T-helper 1 cell (primary cell): Measurements from ENCODE around the gene GLIS2.
"Not testable (repeated sequence)": the region's sequence is repeated elsewhere in the genome, so short reads cannot be mapped to it uniquely, and the experiment has no call there.

Source experiments
- DNase-seq, 5 donors: peaks; one replicate each; pipeline ENCODE4 v3.0.0-alpha.2; 2012 to 2020

GLIS2 gene

GRCh38 chr16:4321286-4322120, 5.6 kb downstream of the GLIS2 start:
- DNase-seq, result no peak

GRCh38 chr16:4322121-4323052, 6.5 kb downstream of the GLIS2 start:
- DNase-seq, result no peak

GRCh38 chr16:4323071-4323844, 7.4 kb downstream of the GLIS2 start:
- no peak for DNase-seq

- no peak for DNase-seq
Observed at GRCh38 chr16:4323845-4324488, 8.1 kb downstream of the GLIS2 start.

DNA sequence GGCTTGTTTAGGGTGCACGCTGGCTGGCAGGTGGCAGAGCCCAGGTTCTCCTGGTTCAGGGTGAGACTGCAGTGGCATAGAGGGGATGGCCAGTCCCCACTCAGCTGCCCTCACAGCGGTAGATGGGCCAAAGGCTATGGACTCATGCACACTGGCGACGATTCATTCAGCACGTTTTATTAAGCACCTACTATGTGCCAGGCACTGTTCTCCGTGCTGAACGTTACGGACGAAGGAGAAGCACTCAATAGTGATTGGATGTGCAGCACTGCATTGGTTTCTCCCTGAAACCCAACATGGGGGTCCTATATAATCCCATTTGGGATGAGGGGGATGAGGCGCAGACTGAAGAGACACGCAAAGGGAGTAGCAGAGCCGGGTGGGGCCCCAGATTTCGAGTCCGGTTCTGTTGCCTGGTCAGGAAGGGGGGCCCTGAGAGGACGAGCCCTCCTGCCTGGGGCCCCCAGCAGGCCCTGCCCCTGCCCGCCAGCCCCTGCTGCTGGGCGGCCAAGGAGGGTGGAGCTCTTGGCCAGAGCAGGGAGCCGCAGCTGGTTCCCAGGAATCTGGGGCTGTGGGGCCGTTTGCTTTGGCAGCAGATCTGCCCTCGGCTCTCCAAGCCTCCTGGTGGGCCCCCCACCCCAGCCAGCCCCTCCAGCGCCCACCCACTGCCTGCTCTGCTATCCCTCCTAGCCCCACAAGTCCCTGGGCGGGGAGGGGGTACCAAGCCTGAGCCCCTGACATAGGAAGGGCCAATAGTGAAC, 8.8 kb downstream of the GLIS2 start:
- no peak for DNase-seq

DNA sequence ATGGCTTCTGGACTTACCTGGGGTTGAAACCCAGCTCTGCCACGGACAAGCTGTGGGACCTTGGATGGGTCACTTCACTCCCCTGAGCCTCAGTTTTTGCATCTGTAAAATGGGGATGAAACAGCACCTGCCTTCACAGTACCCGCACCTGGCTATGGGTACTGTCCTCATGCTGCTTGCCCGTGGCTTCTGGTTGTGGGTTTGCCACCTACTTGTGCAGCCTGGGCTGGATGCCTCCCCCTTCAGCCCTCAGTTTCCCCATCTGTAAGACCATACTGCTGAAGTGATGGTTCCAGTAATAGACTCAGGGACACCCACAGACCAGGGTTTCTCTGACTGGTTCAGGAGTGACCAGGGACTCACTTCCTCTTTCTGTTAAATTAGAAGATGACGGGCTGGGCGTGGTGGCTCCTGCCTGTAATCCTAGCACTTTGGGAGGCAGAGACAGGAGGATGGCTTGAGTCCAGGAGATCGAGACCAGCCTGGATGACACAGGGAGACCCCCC, 9.4 kb downstream of the GLIS2 start:
- no peak for DNase-seq

DNA sequence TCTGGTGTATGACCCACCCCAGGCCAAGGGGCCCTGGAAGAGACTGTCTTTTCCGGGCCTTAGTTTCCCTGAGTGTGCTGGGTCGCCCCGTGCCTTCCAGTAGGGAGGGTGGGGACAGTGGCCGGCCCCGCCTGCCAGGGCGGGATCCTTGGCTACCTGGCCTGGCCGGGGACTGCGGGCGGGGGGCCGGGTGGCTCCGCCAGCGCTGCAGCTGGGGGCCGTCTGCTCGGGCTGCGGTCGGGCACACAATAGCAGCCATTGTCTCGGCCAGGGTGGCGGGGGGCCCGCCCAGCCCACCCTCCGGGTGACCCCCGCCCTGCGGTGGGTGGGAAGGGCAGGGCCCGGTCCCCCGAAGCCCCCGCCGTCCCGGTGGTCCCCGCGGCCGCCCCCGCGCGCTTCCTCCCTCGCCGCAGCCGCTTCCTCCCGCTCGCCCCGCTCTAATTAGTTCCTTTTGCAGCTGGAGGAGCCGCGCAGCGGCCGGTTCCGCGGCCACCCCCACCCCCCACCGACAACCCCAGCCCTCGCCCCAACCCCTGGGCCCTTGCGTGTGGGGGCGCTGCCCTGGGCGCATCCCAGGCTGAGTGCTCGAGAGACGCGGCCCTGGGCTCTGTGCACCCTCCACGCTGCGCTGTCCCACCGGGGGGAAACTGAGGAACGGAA, 11.6 kb downstream of the GLIS2 start:
- no peak for DNase-seq

DNA sequence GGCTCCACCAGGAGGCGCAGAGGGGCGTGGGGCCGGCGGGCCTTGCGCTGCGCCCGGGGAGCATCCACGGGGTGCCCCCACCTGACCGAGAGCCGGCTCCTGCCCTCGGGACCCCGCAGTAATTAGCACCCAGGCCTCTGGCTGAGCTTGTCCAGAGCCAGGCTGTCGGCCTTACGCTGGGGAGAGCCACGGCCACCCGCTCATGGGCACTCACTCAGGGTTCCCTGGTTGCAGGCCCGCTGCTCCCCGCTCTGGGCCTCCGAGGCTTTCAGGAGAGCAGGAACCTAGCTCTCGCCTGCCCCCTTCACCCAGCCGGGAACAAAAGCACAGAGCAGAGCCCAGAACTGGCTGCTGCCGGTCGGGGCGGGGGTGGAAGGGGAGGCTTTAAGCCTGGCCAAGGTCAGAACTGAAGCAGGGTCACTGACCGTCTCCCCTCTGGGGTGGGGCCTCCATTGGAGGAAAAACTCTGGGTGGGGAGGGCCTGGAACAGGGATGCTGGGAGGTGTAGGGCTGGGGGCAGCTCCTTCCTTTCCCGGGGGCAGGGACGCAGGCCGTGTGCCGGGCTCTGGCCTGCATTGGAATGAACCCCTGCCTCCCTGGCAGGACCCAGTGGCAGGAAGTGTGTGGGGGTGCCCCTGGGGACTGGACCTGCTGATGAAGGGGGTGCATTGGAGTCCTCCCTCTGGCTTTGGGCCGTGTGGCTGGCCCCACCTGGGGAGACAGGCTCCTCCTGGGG, 12.3 kb downstream of the GLIS2 start:
- peak in 2 of 5 donors; percentile 40 to 52 for DNase-seq

GRCh38 chr16:4328782-4329775, 13.2 kb downstream of the GLIS2 start:
- no peak for DNase-seq

DNA sequence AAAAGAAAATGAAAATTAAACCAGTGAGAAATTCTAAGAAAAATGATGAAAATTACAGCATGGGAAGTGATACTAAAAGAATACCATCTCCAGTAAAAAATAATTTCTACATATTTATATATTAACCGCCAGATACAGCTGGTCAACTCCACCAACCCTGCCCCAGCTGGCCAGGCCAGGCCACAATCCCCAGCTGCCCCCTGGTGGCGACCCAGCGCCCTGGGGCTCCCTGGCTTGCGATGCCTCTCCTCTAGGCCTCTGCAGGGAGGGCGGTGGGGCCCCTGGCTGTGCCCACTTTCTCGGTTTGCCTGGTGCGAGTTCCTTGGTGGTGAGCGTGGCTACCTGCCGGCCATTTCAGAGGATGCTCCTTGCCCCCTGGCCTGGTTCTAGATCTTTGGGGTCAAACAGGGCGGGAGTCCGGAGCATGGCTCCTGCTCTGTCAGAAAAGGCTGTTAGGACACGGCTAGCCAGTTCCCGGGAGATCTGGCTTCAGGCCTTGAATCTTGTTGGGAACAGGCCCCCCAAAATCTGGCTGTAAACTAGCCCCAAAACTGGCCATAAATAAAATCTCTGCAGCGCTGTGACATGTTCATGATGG, 14.5 kb downstream of the GLIS2 start:
- DNase-seq, result peak; percentile 39 to 66 (median 61)

DNA sequence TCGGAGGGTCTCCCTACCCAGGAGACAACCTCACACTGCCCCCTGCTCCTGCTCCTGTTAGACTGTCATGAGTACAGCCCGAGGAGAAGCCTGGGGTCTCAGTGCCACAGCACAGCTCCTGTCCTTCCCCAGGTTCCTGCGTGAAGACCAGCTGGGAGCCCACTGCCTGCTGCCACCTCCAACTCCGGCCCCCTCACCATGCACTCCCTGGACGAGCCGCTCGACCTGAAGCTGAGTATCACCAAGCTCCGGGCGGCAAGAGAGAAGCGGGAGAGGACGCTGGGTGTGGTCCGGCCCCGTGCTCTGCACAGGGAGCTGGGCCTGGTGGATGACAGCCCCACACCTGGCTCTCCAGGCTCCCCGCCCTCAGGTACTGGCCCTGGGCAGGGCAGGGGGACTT, 16.2 kb downstream of the GLIS2 start:
- DNase-seq, result no peak

DNA sequence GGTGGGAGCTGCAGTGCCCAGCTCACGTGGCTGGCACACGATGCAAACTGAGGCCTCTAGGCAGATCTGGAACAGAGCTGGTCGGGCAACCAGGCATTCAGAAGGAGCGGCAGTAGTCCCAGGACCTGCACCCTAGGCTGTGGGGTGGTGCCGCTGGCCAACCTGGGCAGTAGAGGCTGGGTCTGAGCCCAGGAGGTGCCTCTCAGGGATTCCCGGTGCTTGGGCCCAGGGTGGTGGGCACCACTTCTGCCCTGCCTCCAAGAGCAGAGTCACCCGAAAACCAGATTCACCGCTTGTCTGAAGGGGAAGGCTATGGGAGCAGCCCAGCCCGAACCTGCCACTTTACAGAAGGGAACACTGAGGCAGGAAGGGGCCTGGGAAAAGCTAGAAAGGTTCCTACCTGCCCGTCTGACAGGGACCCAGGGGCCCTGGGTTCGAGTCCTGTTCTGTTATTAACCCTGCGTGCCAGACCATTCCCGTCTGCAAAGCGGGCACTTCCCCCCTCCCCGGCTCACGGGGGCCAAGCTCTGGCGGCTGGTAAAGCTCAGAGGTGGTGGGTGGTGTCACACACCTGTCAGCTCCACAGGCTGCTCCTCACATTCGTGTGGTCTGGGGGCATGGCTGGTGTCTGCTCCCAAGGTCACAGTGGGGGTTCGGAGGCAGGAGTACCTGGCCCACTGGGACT, 16.9 kb downstream of the GLIS2 start:
- no peak for DNase-seq

GRCh38 chr16:4333308-4333638, 17.4 kb downstream of the GLIS2 start:
- no peak for DNase-seq

- not testable (repeated sequence) for DNase-seq
Observed at GRCh38 chr16:4333714-4334113, 17.8 kb downstream of the GLIS2 start.

GRCh38 chr16:4334724-4335495, 19.0 kb downstream of the GLIS2 start:
- DNase-seq, result no peak

- DNase-seq, result no peak
Observed at GRCh38 chr16:4336701-4337539, 21.1 kb downstream of the GLIS2 start.
